Astrocyte of the cerebellum (primary cell): ENCODE data around the gene MVD.

Experiments
- DNase-seq: peaks from one replicate; pipeline ENCODE4 v3.0.0-alpha.2; 2011; ENCODE audit warnings: low read depth
- H3K4me3 ChIP-seq: 2 replicates; pipeline ENCODE4 v1.5.1; 2011; ENCODE audit warnings: mild to moderate bottlenecking, low read depth, low read length, moderate library complexity
- CTCF ChIP-seq: IDR thresholded peaks from 2 replicates; pipeline ENCODE4 v1.5.1; 2012; ENCODE audit warnings: low read length, low read depth, moderate library complexity, mild to moderate bottlenecking; ENCODE audit errors: missing control alignments
- in situ Hi-C: cut with HindIII; loops from 2 replicates; pipeline ENCODE4 v1.10.0; 2017; ENCODE audit warnings: low sequenced_read_pairs

Gene MVD

GRCh38 chr16:88697116-88697830 is 34.4 kb upstream of the MVD start:
- no peak for TF ChIP-seq CTCF
- in situ Hi-C loops: no loop called here
- H3K4me3 ChIP-seq: no peak overlapping the region
- DNase-seq: no peak

GRCh38 chr16:88696441-88696840 is 33.5 kb upstream of the MVD start:
- H3K4me3 ChIP-seq: no peak overlapping the region
- TF ChIP-seq CTCF: no peak
- DNase-seq: no peak
- in situ Hi-C loops: no loop called here

GRCh38 chr16:88695753-88696152 is 32.9 kb upstream of the MVD start:
- in situ Hi-C loops: no loop called here
- DNase-seq: no peak
- no peak for TF ChIP-seq CTCF
- H3K4me3 ChIP-seq: no peak overlapping the region

- no peak for TF ChIP-seq CTCF
- no peak for DNase-seq
- in situ Hi-C loops: no loop called here
- no peak overlapping the region for H3K4me3 ChIP-seq
These were observed 32.3 kb upstream of the MVD start for GRCh38 chr16:88695218-88695617.

GRCh38 chr16:88694221-88695087 is 31.6 kb upstream of the MVD start:
- H3K4me3 ChIP-seq: no peak overlapping the region
- no peak for DNase-seq
- no peak for TF ChIP-seq CTCF
- in situ Hi-C loops: no loop called here

- no peak for DNase-seq
- TF ChIP-seq CTCF: no peak
- in situ Hi-C loops: no loop called here
- H3K4me3 ChIP-seq: no peak overlapping the region
These were observed 30.7 kb upstream of the MVD start for GRCh38 chr16:88693420-88694177.
